DOHH2 (cell line): Measurements from ENCODE around the gene FBXL13.

Experiments used
- CTCF ChIP-seq: fragments of 200-600 bp; sonication (generic); IDR thresholded peaks from one replicate; pipeline ENCODE4 v1.5.1; 2014; ENCODE audit warnings: antibody characterized with exemption, mild to moderate bottlenecking, low read depth, low read length; ENCODE audit not compliant: poor library complexity, severe bottlenecking
- EZH2phosphoT487 ChIP-seq: fragments of 200-600 bp; sonication (generic); IDR thresholded peaks from 2 replicates; pipeline ENCODE4 v1.6.1; 2017; ENCODE audit warnings: borderline replicate concordance, mild to moderate bottlenecking, antibody characterized with exemption, low read length, moderate library complexity, mixed read lengths

DNA sequence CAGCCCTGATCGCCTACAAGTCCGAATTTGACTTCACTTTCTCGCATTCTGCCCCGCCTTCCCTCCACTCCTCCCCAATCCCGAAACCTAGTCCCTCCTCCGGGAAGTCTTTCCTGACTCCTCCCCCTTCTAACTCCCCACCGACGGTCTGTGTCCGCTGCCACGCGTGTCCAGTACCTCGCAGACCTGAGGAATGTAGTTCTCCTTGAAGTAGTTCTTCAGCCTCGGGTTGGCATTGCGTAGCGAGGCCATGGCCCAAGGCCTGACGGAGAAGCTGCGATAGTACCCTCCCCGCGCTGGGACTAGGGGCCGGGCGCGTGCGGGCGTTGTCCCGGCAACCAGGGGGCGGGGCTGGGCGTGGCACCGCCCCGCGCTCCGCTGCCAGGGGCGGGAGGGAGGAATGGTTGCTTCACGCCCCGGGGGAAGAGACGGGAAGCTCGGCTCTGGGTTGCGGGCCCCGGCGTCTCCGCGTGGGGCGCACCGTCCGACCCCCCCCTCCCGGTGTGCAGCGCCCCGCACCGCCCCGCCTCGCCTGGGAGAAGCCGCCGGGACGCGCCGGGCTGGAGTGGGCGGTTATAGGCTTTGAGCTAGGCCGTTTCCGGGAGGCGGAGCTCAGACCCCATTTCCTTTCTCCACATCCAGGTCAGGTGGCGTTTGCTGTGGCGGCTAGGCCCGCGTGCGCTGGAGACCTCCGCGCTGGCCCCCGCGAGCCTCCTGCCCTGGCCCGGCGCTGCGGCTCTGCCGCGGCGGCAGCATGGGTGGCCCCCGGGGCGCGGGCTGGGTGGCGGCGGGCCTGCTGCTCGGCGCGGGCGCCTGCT is at the start of gene FBXL13, which contains the start of gene ARMC10:
- TF ChIP-seq CTCF = no peak
- no peak for TF ChIP-seq EZH2phosphoT487
